ENCODE results near the gene RIGI.
"Not testable (repeated sequence)": the region's sequence is repeated elsewhere in the genome, so short reads cannot be mapped to it uniquely, and the experiment has no call there.

The RIGI gene

DNA sequence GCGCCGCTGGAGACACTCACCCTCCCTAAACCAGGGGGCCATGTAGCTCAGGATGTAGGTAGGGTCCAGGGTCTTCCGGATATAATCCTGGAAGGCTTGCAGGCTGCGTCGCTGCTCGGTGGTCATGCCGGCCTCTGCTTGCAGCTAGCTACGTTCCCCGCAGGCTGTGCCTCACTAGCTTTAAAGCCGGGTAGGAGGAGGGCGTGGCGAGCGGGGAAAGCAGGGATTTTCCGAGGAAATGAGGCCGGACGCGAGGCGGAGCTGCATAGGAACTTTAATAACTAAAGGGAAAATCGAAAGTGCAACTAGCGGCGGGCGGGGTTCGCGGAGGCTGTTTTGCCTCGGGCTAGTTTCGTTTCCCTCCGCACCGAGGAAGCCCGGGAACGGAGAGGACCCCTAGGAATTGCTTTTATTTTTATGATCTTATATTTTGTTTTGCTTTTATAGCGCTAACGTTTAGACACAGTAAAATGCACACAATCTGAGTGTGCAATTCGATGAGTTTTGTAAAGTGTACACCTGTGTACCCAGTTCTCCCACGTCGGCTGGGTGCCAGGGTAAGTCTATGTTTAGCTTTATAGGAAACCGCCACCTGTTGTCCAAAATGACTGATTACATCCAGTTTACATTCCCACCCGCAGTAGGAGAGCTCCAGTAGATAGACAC is at the start of gene RIGI:
Gene RIGI, minus strand, starts transcription at position 156 of the 666 bp plus-strand sequence. Its CDS starts 30 bp downstream, at position 126.
- DNase-seq = peak; percentile 87

DNA sequence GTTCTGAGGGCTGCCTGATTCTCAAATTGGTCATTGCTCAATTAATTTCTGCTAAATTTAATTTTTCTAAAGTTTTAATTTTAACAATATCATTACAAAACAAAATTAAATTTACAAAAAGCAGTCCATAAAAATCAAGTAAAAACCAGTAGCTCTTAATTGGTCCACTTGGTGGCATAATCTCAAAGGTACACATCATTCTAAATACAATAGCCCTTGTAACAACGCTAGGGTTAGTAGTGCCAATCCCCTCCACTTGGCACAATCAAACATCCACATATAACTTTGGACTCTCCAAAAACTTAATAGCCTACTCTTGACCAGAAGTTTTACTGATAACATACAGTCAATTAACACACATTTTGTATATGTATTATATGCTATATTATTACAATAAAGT is 48.9 kb upstream of the RIGI start:
- DNase-seq = no peak

DNA sequence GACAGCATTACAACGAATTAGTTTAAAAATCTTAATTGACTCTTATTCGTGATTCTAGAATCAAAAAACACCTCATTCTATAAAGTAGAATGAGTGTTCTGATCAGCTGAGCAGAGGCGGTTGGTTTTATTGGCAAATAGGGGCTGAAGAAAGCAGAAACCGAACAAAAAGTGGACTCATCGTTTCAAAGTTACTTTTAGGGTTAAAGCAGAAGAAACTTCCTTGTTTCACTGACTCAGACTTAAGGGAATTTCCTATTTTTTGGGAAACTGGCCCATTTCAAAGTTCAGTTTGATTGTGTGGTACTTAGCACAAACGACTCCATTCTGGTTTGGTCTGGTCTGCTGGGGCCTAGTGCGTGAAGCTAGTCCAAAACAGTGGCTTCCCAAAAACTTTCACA is 47.8 kb upstream of the RIGI start:
- DNase-seq = no peak

GRCh38 chr9:32572900-32573523 is 47.0 kb upstream of the RIGI start, which contains the start of gene NDUFB6:
Gene NDUFB6 (minus strand): TSS chr9:32573159. CDS start chr9:32573060, 99 bp downstream.
- peak; percentile 87 for DNase-seq

- DNase-seq = peak; percentile 27
Measured at GRCh38 chr9:32571969-32572899, 46.2 kb upstream of the RIGI start.

- no peak for DNase-seq
Measured at GRCh38 chr9:32570262-32570661, 44.3 kb upstream of the RIGI start.

DNA sequence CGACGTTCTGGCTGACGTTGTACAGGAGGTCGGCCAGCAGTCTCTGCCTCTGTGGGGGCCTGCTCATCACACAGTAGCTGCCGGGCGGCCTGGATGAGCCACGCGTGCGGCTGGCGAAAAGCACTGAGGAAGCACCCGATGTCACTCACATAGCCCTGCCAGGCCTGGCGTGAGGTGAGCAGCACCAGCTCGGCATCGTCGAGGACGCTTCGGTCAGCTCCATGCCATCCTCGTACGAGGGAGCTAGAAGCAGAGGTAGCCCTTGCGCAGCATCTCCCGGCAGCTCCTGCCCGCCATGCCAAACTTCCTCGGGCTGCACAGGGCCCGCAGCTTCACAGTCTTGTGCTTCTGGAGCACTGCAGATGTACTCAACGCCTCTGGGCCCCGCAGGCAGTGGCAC is 40.8 kb upstream of the RIGI start:
- no peak for DNase-seq

- DNase-seq = no peak
Measured at GRCh38 chr9:32565967-32566366, 40.0 kb upstream of the RIGI start.

GRCh38 chr9:32558408-32558934 is 32.5 kb upstream of the RIGI start:
- no peak for DNase-seq

DNA sequence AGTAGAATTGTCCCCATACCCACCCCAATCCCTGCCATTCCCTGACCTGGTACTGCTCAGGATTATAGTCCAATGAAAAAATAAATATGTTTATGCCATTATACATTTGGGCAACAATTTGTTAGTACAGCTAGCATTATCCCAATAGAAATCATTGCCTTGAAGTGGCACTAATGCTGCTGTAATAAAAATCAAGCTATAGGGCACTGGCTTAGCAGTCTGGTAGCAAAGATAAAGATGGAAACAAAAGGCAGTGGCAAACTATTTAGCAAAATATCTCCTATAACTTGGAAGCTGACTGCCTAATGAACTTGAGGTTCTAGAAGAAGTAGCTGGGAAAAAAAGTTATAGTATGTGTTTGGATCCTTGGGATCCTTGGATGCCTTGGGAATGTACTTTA is 28.6 kb upstream of the RIGI start:
- no peak for DNase-seq

DNA sequence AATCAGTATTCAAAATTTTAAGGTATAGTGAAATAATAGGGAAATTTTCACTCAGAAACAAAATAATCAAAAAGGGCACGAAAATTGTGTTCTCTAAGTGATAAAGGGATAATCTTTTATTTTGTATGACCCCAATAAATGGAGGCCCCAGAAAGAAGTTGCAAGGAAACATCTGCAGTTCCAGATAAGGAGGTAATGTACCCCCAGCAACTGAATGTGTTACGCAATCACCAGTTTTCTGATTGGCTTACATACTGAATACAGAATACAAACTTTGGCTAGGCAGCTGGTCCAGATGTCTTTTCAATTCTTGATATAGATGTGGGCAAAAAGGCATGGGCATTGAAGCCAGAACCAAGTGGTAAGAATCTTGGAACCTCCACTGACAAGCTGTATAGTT is 28.1 kb upstream of the RIGI start:
- no peak for DNase-seq

DNA sequence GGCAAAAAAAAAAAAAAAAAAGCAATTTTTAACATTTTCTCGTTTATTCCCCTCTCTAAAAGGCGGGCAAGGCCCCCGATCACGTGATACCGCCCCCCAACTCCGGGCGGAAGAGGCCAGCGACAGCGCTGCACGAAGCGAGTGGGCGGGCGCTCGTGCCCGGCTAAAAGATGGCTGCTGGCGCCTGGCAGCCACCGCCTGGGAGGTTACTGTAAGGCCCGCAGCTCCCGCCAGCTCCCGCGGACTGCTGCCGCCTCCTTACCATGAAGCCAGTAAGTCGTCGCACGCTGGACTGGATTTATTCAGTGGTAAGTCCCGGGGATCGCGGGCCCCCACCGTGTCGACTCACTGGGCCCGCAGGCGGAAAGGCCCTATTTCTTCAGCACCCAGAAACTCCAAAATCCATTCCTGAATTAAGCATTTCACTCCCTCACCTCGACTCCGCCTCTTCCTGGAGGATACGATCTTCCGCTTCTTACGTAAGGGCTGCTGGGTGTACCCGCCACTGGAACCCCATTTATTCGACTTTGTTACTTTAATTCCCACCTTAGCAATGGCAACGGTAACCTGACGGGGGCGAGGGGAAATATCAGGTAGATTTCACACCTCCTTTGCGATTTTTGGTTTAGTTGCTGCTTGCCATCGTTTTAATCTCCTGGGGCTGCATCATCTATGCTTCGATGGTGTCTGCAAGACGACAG is 26.3 kb upstream of the RIGI start, which contains the start of the genes SMIM27 and TOPORS:
Gene SMIM27, plus strand, starts transcription at position 156 of the 701 bp plus-strand sequence. Its CDS starts 108 bp downstream, at position 264.
Gene TOPORS, minus strand, starts transcription at position 415 of the 701 bp plus-strand sequence. Its CDS starts 150 bp downstream, at position 265.
- DNase-seq = peak; percentile 85

DNA sequence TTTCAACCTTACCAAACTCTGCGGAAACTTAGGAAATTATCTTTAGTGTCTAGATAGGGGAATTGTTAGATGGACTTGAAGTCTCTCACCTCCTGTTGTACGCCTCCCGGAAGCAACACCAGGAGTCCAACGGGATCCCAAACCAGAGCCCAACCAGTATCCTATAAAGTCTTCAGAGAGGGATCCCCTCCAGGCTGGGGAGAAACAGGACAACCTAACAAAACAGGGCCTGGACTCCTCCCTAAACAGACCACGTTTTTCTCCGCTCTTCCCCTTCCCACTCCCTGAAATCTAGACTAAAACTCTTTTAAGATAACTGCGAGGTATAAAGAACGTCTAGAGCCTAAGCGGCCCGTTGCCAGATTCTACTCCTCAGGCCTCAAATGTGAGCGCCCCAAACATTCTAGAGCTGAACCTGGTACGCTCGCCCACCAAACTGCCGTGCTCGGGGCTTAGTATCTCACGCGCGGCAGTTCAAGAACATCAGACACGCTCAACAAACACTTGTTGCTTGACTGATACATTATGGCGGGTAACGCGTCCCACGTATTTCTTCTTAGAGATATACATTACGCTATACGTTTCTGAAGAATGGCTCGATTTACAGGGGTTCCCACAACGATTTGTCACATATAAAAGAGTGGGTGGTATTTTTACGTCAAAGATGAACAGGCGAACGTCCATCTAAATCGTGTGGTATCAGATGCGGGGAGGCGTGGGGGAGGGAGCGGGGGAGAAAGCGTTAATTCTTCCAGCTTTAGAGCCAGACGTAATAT is 25.5 kb upstream of the RIGI start:
- peak; percentile 42 for DNase-seq

DNA sequence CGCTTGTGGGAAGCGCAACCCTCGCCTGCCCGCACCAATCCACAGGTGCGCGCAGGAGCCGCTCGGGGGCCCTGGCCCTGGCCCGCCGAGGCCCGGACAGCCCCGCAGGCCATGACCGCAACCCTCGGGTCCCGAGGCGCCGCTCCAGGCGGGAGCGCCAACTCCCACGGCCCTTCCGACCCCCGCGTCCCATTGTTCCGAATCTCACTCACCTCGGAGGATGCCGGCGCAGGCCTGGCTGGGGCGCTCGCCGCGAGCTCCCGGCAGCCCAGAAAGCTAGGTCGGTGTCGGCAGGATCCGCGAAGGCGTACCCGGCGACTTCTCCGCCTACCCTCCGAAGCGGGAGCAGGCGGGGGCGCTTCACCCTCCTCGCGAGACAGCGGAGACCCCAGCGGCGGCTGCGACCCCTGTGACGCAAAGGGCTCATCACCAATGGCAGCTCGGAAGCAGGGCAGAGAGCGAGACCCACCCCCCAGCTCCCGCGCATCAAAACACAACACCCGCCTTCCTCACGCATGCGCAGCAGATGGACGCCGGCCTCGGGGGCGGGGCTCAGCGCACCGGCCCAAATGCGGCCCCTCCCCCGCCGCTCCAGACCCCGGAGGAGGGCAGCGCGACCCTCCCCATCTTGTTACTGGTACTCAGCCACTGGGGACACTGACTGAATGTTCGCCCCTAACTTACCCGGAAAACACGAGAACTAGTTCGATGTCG is 24.7 kb upstream of the RIGI start:
- DNase-seq = peak; percentile 86

DNA sequence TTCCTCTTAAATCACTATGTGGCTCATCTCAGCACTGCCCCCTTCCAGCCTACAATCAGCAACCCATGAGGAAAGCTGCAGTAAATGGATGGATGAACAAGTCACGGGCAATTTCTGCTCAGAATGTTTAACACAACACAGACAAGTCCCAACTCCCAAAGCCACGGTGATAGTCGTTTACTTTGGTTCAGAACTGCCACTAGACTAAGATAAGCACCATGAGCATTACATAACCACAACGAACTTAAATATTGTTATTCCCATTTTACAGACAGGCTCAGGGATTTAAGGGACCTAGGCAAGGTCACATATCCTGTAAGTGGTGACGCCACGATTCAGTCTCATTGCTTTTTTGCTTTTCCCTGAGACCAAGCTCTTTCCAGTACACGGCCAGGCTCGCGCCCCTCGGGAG is 24.2 kb upstream of the RIGI start:
- no peak for DNase-seq

- not testable (repeated sequence) for DNase-seq
Measured at GRCh38 chr9:32548213-32548612, 22.2 kb upstream of the RIGI start.

DNA sequence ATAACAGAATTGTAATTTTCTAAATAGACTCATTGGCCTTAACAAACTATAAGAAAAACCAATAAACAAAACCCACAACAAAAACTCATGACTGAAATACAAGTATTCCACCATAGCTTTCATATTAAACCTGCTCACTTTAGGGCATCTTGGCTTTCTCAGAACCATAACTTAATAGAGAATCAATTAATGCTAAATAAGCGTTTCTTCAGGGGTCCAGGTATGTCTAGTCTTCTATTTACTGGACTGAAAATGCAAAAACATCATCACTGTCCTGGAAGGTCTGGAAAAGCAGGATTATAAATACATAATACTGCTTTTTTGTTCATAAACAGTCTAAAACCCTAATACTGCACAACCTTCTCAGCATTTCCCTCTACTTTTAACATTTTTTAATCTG is 19.9 kb upstream of the RIGI start:
- DNase-seq = no peak

GRCh38 chr9:32543047-32543446 is 17.1 kb upstream of the RIGI start:
- DNase-seq = no peak

- no peak for DNase-seq
Measured at GRCh38 chr9:32533816-32534215, 7.8 kb upstream of the RIGI start.

- no peak for DNase-seq
Measured at GRCh38 chr9:32533336-32533735, 7.3 kb upstream of the RIGI start.

DNA sequence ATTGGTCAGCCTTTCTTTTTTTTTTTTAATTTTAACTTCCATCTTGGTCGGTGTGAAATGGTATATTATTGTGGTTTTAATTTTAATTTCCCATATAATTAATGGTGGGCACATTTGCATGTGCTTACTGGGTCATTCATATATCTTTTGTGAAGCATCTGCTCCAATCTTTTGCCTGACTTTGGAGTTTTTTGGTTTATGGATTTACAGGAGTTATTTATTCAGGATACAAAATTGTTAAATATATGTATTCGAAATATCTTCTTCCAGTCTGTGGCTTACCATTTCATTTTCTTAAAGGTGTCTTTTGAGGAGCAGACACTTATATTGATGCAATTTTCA is 682 bp upstream of the RIGI start:
- DNase-seq = no peak
